Chondrocyte (in vitro differentiated cells): ENCODE measurements around the gene ABHD14A. TPM values are rescaled to one million over a fixed set of nuclear protein-coding genes. Genes with fewer than 3 reads are reported as not detected.

ENCODE experiments used
- DNase-seq: peaks from one replicate; pipeline ENCODE4 v3.0.0; 2021; ENCODE audit warnings: mixed read lengths, low spot score
- H3K27ac Mint-ChIP-seq: one replicate; pipeline ENCODE4 v1.8.0; 2021; ENCODE audit warnings: mild to moderate bottlenecking, moderate library complexity, mixed read lengths; ENCODE audit not compliant: unreplicated experiment
- H3K27me3 Mint-ChIP-seq: 2 replicates; pipeline ENCODE4 v1.8.0; 2021; ENCODE audit warnings: low read depth, mixed read lengths
- H3K36me3 Mint-ChIP-seq: 2 replicates; pipeline ENCODE4 v1.8.0; 2021; ENCODE audit warnings: low read depth, mixed read lengths
- H3K4me1 Mint-ChIP-seq: 2 replicates; pipeline ENCODE4 v1.8.0; 2021; ENCODE audit warnings: low read depth, mild to moderate bottlenecking, mixed read lengths
- H3K4me3 Mint-ChIP-seq: one replicate; pipeline ENCODE4 v1.8.0; 2021; ENCODE audit warnings: mild to moderate bottlenecking, moderate library complexity, mixed read lengths; ENCODE audit not compliant: unreplicated experiment
- H3K9me3 Mint-ChIP-seq: 2 replicates; pipeline ENCODE4 v1.8.0; 2021; ENCODE audit warnings: low read depth, mixed read lengths
- total RNA-seq: library from RNA; stranded (reverse); gene quantifications from 3 replicates; pipeline ENCODE4 v1.2.1, GENCODE V29; 2021
- TF ChIP-seq, protein P1 (sequence below): fragments of 200-600 bp; sonication (generic); IDR thresholded peaks from 2 replicates; pipeline ENCODE4 v1.5.0; 2021; ENCODE audit warnings: antibody characterized with exemption, mild to moderate bottlenecking, moderate library complexity

ABHD14A gene
- total RNA-seq, 1 donor from 2014 or later = 10.2 TPM

DNA sequence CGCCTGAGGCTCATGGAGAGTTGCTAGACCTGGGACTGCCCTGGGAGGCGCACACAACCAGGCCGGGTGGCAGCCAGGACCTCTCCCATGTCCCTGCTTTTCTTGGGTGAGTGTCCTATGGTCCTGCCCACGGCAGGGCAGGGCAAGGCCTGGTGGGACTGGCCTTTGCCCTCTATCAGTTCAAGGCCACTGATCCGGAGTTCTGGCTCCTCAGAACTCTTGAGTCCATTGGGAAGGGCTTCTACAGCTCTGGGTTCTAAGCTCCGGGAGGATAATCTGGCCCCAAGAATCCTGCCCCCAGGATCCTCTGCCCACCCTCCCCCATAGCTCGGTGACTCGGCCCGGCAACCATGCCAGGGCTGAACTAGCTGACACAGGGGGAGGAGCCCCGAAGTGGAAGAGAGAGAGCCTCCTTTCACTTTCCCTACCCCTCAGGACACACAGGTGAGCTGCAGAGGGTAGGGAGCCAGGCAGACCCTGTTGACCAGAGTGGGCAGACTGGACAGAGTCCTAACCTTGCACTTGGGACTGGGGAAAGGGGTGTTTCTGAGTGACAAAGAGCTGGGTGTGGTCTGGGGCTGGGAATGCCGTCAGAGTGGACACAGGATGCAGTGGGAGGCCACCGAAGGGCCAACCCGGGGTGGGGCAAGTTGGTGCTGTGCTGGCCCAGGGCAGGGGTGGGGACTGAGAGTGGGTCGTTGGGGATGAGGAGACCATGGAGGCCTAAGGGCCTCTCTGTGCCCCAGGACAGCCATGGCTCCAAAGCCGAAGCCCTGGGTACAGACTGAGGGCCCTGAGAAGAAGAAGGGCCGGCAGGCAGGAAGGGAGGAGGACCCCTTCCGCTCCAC lies 32.0 kb upstream of the ABHD14A start:
- Mint-ChIP-seq H3K27me3 (no peaks in the 10 kb centered on the region), H3K27ac (peak overlapping the region; percentile 81), H3K9me3 (no peaks in the 10 kb centered on the region), H3K4me1 (peaks cover 33% of the 10 kb centered on the region), H3K4me3 (peak overlapping the region; percentile 78), H3K36me3 (peaks cover 4% of the 10 kb centered on the region)
- TF ChIP-seq, protein P1, sequence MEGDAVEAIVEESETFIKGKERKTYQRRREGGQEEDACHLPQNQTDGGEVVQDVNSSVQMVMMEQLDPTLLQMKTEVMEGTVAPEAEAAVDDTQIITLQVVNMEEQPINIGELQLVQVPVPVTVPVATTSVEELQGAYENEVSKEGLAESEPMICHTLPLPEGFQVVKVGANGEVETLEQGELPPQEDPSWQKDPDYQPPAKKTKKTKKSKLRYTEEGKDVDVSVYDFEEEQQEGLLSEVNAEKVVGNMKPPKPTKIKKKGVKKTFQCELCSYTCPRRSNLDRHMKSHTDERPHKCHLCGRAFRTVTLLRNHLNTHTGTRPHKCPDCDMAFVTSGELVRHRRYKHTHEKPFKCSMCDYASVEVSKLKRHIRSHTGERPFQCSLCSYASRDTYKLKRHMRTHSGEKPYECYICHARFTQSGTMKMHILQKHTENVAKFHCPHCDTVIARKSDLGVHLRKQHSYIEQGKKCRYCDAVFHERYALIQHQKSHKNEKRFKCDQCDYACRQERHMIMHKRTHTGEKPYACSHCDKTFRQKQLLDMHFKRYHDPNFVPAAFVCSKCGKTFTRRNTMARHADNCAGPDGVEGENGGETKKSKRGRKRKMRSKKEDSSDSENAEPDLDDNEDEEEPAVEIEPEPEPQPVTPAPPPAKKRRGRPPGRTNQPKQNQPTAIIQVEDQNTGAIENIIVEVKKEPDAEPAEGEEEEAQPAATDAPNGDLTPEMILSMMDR = no peak
- DNase-seq = peak; percentile 79

DNA sequence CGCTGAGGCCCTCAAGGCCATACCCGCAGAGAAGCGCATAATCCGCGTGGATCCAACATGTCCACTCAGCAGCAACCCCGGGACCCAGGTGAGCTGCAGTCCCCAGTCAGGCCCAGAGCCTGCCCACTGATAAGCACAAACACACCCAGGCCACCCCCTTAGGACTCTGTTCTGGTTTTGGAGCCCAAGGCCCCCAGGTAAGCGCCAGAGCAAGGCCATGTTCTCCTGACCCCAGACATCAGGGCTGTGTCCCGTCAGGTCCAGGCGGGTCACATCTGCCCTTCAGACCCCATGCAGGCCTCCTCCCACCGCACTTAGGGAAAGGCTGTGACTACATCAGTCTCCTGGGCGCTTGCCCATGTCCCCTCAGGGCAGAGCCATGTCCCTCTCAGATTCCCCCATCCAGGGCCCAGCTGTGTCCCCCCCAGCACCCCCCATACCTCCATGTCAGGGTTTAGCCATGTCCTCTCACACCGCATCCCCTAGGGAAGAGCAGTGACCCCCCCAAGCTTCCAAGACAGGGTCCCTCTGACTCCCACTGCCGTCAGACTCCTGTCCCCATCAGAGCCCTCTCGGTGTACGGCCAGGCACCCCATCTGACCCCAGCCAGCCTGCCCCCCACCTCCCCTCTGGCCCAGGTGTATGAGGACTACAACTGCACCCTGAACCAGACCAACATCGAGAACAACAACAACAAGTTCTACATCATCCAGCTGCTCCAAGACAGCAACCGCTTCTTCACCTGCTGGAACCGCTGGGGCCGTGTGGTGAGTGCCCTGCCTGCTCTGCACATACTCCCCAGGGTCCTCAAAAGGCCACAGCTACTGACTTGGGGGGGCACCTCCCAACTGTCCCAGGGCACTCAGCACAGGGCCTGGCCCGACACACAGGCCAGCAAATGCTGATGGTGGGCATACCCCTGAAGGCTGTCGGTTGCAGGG lies 31.1 kb upstream of the ABHD14A start:
- H3K4me3 Mint-ChIP-seq = no peak overlapping the region
- no peaks in the 10 kb centered on the region for H3K9me3 Mint-ChIP-seq
- H3K4me1 Mint-ChIP-seq = peaks cover 33% of the 10 kb centered on the region
- TF ChIP-seq, protein P1 = no peak
- no peak overlapping the region for H3K27ac Mint-ChIP-seq
- peaks cover 3% of the 10 kb centered on the region for H3K36me3 Mint-ChIP-seq
- no peaks in the 10 kb centered on the region for H3K27me3 Mint-ChIP-seq
- peak; percentile 83 for DNase-seq

DNA sequence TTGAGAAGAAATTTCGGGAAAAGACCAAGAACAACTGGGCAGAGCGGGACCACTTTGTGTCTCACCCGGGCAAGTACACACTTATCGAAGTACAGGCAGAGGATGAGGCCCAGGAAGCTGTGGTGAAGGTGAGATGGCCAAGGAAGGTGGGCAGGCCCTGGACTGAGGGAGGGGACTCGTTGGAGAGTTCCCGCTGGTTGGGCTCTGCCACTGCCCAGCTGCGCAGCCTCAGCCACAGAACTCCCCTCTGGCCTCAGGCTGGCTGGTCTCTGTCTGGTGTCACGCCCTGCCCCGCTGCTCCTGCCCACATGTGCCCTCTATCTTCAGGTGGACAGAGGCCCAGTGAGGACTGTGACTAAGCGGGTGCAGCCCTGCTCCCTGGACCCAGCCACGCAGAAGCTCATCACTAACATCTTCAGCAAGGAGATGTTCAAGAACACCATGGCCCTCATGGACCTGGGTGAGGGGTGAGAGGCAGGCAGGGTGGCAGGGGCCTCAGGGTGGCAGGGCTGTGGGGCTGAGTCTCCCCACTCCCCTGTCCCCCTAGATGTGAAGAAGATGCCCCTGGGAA lies 30.3 kb upstream of the ABHD14A start:
- H3K4me1 Mint-ChIP-seq = peaks cover 28% of the 10 kb centered on the region
- H3K27ac Mint-ChIP-seq = no peak overlapping the region
- no peaks in the 10 kb centered on the region for H3K9me3 Mint-ChIP-seq
- peaks cover 2% of the 10 kb centered on the region for H3K36me3 Mint-ChIP-seq
- TF ChIP-seq, protein P1 = no peak
- no peaks in the 10 kb centered on the region for H3K27me3 Mint-ChIP-seq
- no peak overlapping the region for H3K4me3 Mint-ChIP-seq
- DNase-seq = no peak

DNA sequence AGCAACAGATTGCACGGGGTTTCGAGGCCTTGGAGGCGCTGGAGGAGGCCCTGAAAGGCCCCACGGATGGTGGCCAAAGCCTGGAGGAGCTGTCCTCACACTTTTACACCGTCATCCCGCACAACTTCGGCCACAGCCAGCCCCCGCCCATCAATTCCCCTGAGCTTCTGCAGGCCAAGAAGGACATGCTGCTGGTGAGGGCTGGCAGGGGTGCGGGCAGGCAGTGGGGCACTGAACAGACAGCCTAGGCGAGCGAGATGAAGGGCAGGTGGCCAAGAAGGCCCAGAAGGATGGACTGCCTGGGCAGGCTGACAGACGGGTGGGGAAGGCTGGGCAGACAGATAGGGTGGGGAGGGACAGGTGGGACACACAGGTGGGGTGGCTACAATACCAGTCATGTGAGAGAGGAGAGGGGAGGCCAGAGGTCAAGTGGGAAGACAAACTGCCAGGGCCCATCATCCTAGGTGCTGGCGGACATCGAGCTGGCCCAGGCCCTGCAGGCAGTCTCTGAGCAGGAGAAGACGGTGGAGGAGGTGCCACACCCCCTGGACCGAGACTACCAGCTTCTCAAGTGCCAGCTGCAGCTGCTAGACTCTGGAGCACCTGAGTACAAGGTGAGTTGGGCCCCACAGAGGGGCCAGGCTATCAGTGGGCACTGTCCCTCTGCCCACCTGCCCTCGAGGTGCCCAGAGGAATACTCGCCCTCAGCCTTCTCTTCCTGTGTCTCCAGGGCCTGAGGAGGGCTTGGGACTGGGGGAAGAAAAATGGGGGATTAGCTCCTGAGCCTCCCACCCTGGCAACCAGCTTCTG lies 29.6 kb upstream of the ABHD14A start:
- H3K36me3 Mint-ChIP-seq = peaks cover 2% of the 10 kb centered on the region

More for the DNA sequence above, 29.6 kb upstream of the ABHD14A start:
- Mint-ChIP-seq H3K4me1 (peaks cover 22% of the 10 kb centered on the region), H3K27me3 (no peaks in the 10 kb centered on the region), H3K4me3 (no peak overlapping the region), H3K27ac (no peak overlapping the region), H3K9me3 (no peaks in the 10 kb centered on the region)
- TF ChIP-seq, protein P1 = no peak
- peak; percentile 86 for DNase-seq
